ENCODE data around the gene NID1.

NID1 gene, protein sequence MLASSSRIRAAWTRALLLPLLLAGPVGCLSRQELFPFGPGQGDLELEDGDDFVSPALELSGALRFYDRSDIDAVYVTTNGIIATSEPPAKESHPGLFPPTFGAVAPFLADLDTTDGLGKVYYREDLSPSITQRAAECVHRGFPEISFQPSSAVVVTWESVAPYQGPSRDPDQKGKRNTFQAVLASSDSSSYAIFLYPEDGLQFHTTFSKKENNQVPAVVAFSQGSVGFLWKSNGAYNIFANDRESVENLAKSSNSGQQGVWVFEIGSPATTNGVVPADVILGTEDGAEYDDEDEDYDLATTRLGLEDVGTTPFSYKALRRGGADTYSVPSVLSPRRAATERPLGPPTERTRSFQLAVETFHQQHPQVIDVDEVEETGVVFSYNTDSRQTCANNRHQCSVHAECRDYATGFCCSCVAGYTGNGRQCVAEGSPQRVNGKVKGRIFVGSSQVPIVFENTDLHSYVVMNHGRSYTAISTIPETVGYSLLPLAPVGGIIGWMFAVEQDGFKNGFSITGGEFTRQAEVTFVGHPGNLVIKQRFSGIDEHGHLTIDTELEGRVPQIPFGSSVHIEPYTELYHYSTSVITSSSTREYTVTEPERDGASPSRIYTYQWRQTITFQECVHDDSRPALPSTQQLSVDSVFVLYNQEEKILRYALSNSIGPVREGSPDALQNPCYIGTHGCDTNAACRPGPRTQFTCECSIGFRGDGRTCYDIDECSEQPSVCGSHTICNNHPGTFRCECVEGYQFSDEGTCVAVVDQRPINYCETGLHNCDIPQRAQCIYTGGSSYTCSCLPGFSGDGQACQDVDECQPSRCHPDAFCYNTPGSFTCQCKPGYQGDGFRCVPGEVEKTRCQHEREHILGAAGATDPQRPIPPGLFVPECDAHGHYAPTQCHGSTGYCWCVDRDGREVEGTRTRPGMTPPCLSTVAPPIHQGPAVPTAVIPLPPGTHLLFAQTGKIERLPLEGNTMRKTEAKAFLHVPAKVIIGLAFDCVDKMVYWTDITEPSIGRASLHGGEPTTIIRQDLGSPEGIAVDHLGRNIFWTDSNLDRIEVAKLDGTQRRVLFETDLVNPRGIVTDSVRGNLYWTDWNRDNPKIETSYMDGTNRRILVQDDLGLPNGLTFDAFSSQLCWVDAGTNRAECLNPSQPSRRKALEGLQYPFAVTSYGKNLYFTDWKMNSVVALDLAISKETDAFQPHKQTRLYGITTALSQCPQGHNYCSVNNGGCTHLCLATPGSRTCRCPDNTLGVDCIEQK

DNA sequence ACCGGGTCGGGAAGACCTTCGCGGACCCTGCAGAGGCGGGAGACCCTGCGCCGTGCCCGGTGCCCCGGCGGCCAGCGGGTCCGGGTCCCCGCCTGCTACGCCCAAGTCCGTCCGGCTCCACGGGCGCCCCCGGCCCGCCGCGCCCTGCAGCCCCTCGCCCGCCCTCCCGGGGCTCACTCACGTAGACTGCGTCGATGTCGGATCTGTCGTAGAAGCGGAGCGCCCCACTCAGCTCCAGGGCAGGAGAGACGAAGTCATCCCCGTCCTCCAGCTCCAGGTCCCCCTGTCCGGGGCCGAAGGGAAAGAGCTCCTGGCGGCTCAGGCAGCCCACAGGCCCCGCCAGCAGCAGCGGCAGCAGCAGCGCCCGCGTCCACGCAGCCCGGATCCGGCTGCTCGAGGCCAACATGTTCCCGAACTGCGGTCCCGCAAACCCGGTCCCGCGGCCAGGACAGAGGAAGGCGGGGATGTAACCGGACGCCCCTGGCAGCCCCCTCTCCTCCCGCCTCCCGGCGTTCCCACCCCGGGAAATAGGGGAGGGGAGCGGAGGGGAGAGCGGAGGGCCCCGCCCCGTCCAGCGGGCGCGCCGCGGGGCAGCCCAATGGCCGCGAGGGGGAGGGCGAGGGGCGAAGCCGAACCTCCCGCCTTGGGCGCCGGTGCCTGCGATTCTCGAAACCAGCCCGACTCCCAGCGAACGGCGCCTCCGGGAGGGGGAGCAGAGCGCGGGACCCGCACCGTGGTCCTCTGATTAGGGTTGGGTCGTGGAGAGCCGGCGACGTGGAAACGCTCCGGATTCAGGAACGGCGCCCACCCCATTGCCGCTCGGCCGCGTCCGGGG, at the start of gene NID1:
TSS of gene NID1 (minus strand) at position 417 of the 835 bp plus-strand sequence. CDS start at position 406, 11 bp downstream.
- DNase-seq, result no peak

DNA sequence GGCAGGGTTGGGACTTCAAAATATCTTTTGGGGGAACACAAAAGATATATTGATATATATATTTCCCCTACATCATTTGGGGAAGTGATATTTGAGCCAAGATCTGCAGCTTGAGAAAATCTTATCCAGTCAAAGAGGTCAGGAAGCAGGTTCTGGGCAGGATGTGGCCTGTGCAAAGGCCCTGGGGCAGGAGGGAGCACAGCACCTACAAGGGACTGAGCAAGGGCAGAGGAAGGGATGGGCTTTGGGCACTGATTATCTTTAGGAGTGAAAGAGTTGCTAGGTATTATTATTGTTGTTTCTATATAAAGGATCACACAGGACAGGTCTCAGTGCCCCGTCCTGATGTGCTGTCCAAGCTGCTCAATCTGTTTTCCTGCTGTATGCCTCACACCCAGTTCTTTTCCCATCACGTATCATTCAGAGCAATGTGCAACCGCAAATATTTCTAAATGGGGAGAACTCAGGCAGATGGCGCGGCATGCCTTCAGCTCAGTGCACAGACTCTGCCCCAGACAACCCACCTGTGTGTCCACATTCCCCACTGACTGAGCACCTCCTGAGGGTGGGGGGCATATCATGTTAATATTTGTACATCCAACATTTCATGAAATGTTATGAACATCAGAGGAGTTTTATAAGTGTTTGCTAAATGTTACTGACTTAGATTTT, 49.3 kb upstream of the NID1 start:
- DNase-seq, result no peak

- DNase-seq, result no peak
Measured at GRCh38 chr1:236113324-236114032, 48.6 kb upstream of the NID1 start.

- DNase-seq, result no peak
Measured at GRCh38 chr1:236112332-236112627, 47.4 kb upstream of the NID1 start.

DNA sequence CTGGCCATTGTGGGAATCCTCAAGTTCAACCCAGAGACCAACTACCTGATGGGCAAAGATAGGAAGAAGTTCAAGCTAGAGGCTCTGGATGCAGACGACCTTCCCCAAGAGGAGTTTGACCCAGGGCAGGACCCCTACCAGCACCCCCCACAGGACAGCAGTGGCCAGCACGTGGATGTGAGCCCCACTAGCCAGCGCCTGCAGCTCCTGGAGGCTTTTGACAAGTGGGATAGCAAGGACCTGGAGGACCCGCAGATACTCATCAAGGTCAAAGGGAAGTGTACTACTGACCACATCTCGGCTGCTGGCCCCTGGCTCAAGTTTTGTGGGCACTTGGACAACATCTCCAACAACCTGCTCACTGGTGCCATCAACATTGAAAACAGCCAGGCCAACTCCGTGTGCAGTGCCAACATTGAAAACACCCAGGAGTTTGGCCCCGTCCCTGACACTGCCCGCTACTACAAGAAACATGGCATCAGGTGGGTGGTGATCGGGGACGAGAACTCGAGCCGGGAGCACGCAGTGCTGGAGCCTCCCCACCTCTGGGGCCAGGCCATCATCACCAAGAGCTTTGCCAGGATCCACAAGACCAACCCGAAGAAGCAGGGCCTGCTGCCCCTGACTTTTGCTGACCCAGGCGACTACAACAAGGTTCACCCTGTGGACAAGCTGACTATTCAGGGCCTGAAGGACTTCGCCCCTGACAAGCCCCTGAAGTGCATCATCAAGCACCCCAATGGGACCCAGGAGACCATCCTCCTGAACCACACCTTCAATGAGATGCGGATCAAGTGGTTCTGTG, 46.8 kb upstream of the NID1 start:
- no peak for DNase-seq

DNA sequence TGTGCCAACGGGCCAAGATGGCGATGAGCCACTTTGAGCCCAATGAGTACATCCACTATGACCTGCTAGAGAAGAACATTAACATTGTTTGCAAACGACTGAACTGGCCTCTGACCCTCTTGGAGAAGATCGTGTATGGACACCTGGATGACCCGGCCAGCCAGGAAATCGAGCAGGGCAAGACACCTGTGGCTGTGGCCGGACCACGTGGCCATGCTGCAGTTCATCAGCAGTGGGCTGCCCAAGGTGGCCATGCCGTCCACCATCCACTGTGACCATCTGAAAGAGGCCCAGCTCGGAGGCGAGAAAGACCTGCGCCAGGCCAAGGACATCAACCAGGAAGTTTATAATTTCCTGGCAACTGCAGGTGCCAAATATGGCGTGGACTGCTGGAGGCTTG, 45.2 kb upstream of the NID1 start:
- no peak for DNase-seq

GRCh38 chr1:236108027-236108648, 43.2 kb upstream of the NID1 start:
- DNase-seq, result no peak

DNA sequence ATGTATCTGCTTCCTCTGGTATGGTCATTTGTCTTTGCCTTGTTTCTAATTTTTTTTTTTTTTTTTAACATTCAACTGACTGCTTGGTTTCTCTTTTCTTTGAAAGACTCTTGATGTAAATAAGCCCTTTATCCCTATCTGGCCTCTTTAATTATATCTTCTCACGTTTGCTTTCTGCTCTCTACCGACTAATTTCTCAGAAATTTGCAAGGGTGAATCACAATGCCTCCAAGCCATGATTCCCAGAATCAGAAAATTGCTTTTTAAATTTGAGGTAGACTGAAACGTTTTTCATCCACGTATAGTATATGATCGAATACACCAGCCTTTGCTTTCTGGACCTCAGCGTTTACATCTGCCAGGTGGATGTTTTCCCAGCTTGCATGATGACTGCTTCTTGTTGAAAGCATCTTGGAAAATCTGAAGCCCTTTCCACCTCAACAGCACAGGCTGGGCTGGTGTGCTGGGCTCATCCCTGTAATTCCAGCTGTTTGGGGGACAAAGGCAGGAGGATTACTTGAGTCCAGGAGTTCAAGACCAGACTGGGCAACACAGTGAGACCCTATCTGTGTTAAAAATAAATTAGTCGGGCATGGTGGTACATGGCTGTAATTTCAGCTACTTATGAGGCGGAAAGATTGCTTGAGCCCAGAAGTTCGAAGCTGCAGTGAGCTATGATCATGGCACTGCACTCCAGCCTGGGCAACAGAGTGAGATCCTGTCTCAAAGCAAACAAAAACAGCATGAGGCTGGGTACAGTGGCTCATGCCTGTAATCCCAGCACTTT, 42.4 kb upstream of the NID1 start:
- no peak for DNase-seq

DNA sequence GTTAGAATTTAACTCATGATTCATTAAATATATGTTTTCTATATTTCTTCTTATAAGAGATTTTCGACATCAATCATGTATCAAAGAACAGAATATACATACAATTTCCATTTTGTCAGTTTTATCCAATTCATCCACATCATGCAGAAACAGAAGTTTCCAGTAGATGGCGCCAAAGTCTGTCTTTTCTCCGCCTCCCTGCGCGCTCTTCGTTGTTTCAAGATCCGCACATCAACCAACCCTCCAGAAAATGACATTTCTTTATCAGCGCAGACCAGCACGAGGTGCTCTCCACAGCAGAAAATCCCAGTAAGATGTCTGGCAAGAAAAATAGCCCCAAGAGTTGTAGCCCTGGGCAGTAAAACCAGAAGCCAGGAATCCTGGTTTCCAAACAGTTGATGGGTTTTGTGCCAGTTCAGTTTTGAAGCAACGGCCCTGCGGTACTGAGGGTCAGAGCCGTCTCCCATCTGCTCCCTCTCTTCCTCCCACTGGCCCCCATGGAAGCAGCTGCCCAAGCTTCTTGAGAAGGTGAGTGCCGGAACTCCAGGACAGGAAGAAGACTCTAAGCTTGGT, 38.8 kb upstream of the NID1 start:
- DNase-seq, result peak; percentile 74

- DNase-seq, result no peak
Measured at GRCh38 chr1:236103059-236103458, 38.2 kb upstream of the NID1 start.

DNA sequence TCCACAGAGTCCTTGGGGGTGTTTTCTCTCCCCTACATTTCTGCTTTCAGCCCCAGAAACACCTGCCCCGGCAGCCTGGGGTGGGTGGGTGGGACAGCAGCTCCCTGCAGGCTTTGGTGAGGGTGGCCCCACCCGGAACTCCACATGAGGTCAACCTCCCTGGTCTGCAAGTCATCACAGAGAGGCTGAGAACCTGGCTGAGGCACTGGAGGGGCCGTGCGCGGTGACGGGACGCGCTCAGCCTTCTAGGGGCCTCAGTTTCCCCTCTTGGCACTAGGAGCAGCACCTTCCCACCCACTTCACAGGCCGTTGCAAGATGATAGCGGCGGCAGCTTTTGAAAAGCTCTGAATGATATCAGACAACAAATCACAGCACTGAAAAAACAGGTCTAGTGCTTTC, 37.7 kb upstream of the NID1 start:
- no peak for DNase-seq

GRCh38 chr1:236101233-236102200, 36.6 kb upstream of the NID1 start:
- no peak for DNase-seq

DNA sequence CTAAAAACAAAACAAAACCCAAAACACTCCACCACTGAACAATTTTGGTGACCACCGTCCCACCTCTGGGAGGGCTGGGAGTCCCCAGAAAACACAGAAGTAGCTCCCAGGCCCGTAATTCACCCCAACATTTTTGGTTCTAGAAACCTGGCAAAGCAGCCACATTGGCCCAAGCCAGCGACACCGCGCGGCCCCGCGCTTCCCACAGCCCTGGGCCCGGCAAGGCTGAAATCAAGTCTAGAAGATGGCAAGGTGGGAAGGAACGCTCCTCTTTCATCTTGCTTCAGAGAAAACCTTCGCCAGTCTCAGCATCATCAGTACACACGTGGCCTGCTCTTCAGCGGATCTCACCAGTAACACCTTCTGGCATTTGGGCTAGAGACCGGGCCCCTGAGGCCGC, 35.9 kb upstream of the NID1 start:
- no peak for DNase-seq

DNA sequence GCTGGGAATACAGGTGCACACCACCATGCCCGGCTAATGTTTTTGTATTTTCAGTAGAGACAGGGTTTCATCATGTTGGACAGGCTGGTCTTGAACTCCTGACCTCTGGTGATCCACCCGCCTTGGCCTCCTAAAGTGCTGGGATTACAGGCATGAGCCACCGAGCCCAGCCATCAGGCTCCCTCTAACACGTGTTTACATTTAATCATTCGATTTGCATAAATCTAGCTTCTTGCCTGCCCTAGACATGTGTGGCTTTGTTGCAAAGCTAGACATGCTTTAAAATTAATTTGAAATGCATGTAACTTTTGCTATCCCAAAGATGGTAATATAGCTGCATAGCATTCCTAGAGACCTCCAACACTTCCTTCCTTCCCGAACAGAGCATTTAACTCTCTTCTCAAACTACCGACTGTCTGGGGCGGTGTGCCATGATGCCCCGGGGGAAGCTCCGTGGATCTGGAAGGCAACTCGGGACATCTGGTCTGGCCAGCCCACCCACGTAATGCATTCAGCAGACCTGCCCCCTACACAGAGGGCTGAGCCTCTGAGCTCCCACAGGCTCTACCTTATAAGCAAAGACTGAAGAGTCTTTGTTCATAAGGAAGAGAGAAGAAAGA, 34.6 kb upstream of the NID1 start:
- no peak for DNase-seq

DNA sequence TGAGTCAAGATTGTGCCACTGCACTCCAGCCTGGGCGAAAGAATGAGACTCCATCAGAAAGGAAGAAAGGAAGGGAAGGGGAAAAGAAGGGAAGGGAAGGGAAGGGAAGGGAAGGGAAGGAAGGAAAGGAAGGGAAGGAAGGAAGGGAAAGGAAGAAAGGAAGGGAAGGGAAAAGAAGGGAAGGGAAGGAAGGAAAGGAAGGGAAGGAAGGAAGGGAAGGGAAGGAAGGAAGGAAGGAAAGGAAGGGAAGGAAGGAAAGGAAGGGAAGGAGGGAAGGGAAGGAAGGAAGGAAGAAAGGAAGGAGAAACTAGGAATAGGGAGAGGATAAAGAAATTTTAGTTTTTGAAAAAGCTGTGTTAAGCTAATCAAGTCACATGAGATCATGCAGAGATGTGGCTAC, 33.4 kb upstream of the NID1 start:
- DNase-seq, result no peak

DNA sequence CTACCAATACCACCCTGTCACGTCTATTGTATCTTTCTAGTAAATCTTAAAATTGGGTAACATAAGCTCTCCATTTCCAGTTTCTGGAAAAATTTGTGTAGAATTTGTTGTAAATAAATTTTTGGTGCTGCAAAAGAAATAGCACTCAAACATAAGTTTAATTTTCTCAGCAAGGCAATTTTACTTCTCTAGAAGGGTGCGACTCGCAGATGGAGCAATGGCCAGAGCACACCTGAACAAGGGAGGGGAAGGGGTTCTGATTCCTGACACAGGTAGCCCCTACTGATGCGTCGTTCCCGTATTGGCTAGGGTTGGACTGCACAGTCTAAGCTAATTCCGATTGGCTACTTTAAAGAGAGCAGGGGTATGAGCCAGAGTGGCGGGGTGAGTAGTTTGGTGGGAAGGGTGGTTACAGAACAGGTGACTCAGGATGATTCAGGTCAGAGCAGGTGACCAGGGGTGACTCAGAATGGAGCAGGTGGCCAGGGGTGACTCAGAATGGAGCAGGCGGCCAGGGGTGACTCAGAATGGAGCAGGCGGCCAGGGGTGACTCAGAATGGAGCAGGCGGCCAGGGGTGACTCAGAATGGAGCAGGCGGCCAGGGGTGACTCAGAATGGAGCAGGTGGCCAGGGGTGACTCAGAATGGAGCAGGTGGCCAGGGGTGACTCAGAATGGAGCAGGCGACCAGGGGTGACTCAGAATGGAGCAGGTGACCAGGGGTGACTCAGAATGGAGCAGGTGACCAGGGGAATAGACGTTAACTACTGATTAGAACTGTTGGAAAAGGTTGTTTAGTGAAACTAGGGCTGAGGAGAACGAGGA, 32.0 kb upstream of the NID1 start:
- DNase-seq, result peak; percentile 13
